OCI-LY7 (cell line): ENCODE results near the gene FYN. TPM values are rescaled to one million over a fixed set of nuclear protein-coding genes. Genes with fewer than 3 reads are reported as not detected.

Source experiments
- BruUV-seq: library from RNA; stranded (reverse); fragments of 400-500 nt; replicated peaks from 2 replicates; lab custom pipeline; 2021; lab: Mats Ljungman, UMichigan
- CTCF ChIA-PET: fragments of 300-600 bp; sonication (Branson Sonifier 250); formaldehyde crosslinking; loops from one replicate; lab custom pipeline; 2022; ENCODE audit warnings: antibody characterized with exemption; ENCODE audit not compliant: unreplicated experiment; lab: Charles Lee
- POLR2A ChIA-PET: fragments of 300-600 bp; sonication (Branson Sonifier 250); formaldehyde crosslinking; loops from one replicate; lab custom pipeline; 2022; ENCODE audit warnings: antibody characterized with exemption; lab: Charles Lee
- DNase-seq: peaks from one replicate; pipeline ENCODE4 v3.0.0-alpha.2; 2015; ENCODE audit warnings: low spot score
- H2AFZ ChIP-seq: fragments of 200-600 bp; sonication (generic), shearing (Covaris generic); 2 replicates; pipeline ENCODE4 v1.6.1; 2014; ENCODE audit warnings: mild to moderate bottlenecking, antibody characterized with exemption, low read length, moderate library complexity
- H3K27ac ChIP-seq: fragments of 200-600 bp; sonication (generic); 2 replicates; pipeline ENCODE4 v1.5.1; 2014; ENCODE audit warnings: mixed run types, low read depth, mild to moderate bottlenecking, moderate library complexity, low read length, inconsistent platforms; ENCODE audit not compliant: poor library complexity, severe bottlenecking
- H3K36me3 ChIP-seq: fragments of 200-600 bp; sonication (generic); 2 replicates; pipeline ENCODE4 v1.6.1; 2014; ENCODE audit warnings: mild to moderate bottlenecking, antibody characterized with exemption, low read length, moderate library complexity, mixed read lengths; ENCODE audit not compliant: insufficient read depth
- H3K4me1 ChIP-seq: fragments of 200-600 bp; sonication (generic); 2 replicates; pipeline ENCODE4 v1.5.1; 2014; ENCODE audit warnings: mild to moderate bottlenecking, low read length; ENCODE audit not compliant: insufficient read depth, poor library complexity, severe bottlenecking
- H3K4me2 ChIP-seq: fragments of 200-600 bp; sonication (generic); 2 replicates; pipeline ENCODE4 v1.6.1; 2014; ENCODE audit warnings: mild to moderate bottlenecking, low read length
- H3K4me3 ChIP-seq: fragments of 200-600 bp; sonication (generic); 2 replicates; pipeline ENCODE4 v1.5.1; 2014; ENCODE audit warnings: mild to moderate bottlenecking, low read depth, low read length; ENCODE audit not compliant: poor library complexity, severe bottlenecking
- H3K79me2 ChIP-seq: fragments of 200-600 bp; sonication (generic); 2 replicates; pipeline ENCODE4 v1.6.1; 2016; ENCODE audit warnings: low read depth, mild to moderate bottlenecking, low read length, moderate library complexity, mixed read lengths; ENCODE audit not compliant: insufficient read depth
- H3K9me2 ChIP-seq: fragments of 200-600 bp; sonication (generic); 2 replicates; pipeline ENCODE4 v1.6.1; 2016; ENCODE audit warnings: mild to moderate bottlenecking, low read length, mixed read lengths; ENCODE audit not compliant: insufficient read depth
- H3K9me3 ChIP-seq: fragments of 200-600 bp; sonication (generic); 2 replicates; pipeline ENCODE4 v1.6.1; 2014; ENCODE audit warnings: mild to moderate bottlenecking, mixed run types, low read length, mixed read lengths
- H4K20me1 ChIP-seq: fragments of 200-600 bp; sonication (generic); 2 replicates; pipeline ENCODE4 v1.6.1; 2014; ENCODE audit warnings: mild to moderate bottlenecking, antibody characterized with exemption, low read length, moderate library complexity, mixed read lengths; ENCODE audit not compliant: insufficient read depth
- CTCF ChIP-seq: fragments of 200-600 bp; sonication (generic); conservative IDR thresholded peaks from 2 replicates; pipeline ENCODE4 v1.5.1; 2014; ENCODE audit warnings: mild to moderate bottlenecking, antibody characterized with exemption, low read length, moderate library complexity, mixed read lengths
- EZH2phosphoT487 ChIP-seq: fragments of 200-600 bp; sonication (generic); IDR thresholded peaks from 2 replicates; pipeline ENCODE4 v1.6.1; 2018; ENCODE audit warnings: low read depth, borderline replicate concordance, mild to moderate bottlenecking, mixed run types, antibody characterized with exemption, low read length, moderate library complexity, mixed read lengths
- intact Hi-C: fragments of 100-400 bp; cut with micrococcal nuclease; formaldehyde crosslinking; loops from one replicate; pipeline ENCODE4 v1.10.0; 2022; ENCODE audit not compliant: unreplicated experiment
- total RNA-seq, 2 experiments: library from RNA; depleted of rRNA in 1 of 2; stranded (reverse); fragments of >200 nt in 1 of 2; shearing (Covaris generic) in 1 of 2; gene quantifications; 2 replicates each; pipeline ENCODE4 v1.2.3, GENCODE V29; 2014 to 2022

FYN gene
- total RNA-seq, 2 experiments from 2014 or later, result 57.3 to 92.9 TPM

- Histone ChIP-seq H3K9me3 (no peaks in the 10 kb centered on the region), H3K27ac (no peak overlapping the region), H4K20me1 (no peaks in the 10 kb centered on the region), H3K36me3 (no peaks in the 10 kb centered on the region), H3K79me2 (no peaks in the 10 kb centered on the region), H3K9me2 (no peaks in the 10 kb centered on the region), H3K4me1 (no peaks in the 10 kb centered on the region), H3K4me2 (no peak overlapping the region), H3K4me3 (no peak overlapping the region), H2AFZ (no peak overlapping the region)
- ChIA-PET POLR2A (interaction anchor here (1.4 kb wide), 1 partner anchor 33 kb away, joined by 3 read pairs; no protein-coding TSS in a partner anchor), CTCF (no interaction called here)
- no TSS peak for BruUV-seq
- no peak for DNase-seq
- no peak for TF ChIP-seq EZH2phosphoT487
- TF ChIP-seq CTCF, result no peak
- intact Hi-C loops, result no loop called here
Observed at GRCh38 chr6:111793711-111794111, 79.5 kb downstream of the FYN start.

GRCh38 chr6:111792914-111793700, 80.1 kb downstream of the FYN start:
- POLR2A ChIA-PET, result interaction anchor here (0.8 to 1.4 kb wide), 3 partner anchors 9 to 34 kb away, joined by 3 read pairs; no protein-coding TSS in a partner anchor
- Histone ChIP-seq H3K9me3 (no peaks in the 10 kb centered on the region), H3K4me3 (no peak overlapping the region), H4K20me1 (no peaks in the 10 kb centered on the region), H3K27ac (no peak overlapping the region), H3K36me3 (no peaks in the 10 kb centered on the region), H3K4me1 (no peaks in the 10 kb centered on the region), H3K79me2 (no peaks in the 10 kb centered on the region), H3K9me2 (no peaks in the 10 kb centered on the region), H2AFZ (no peak overlapping the region), H3K4me2 (no peak overlapping the region)
- intact Hi-C loops, result no loop called here
- TF ChIP-seq EZH2phosphoT487 (no peak), CTCF (no peak)
- CTCF ChIA-PET, result no interaction called here
- no peak for DNase-seq
- BruUV-seq, result no TSS peak

GRCh38 chr6:111792241-111792640, 81.0 kb downstream of the FYN start:
- no peaks in the 10 kb centered on the region for H3K4me1 ChIP-seq
- ChIA-PET POLR2A (no interaction called here), CTCF (no interaction called here)
- DNase-seq, result no peak
- no peak overlapping the region for H2AFZ ChIP-seq
- TF ChIP-seq EZH2phosphoT487 (no peak), CTCF (no peak)
- no TSS peak for BruUV-seq
- no peaks in the 10 kb centered on the region for H3K9me2 ChIP-seq
- H3K4me2 ChIP-seq, result no peak overlapping the region
- H3K9me3 ChIP-seq, result no peaks in the 10 kb centered on the region
- H3K79me2 ChIP-seq, result no peaks in the 10 kb centered on the region
- H3K36me3 ChIP-seq, result no peaks in the 10 kb centered on the region
- H4K20me1 ChIP-seq, result no peaks in the 10 kb centered on the region
- H3K27ac ChIP-seq, result no peak overlapping the region
- no peak overlapping the region for H3K4me3 ChIP-seq
- intact Hi-C loops, result no loop called here
